K562 (cell line): ENCODE measurements around the gene HNRNPA3. TPM values are rescaled to one million over a fixed set of nuclear protein-coding genes. Genes with fewer than 3 reads are reported as not detected.
A peak's percentile ranks its signal among the peaks of the same experiment; 100 is the strongest.

Experiments used
- ATAC-seq: fragments of 200-7000 bp; cut with Tn5 transposase; 3 replicates; pipeline ENCODE4 v1.9.1; 2020; ENCODE audit warnings: moderate library complexity
- BruUV-seq: library from RNA; stranded (reverse); fragments of 400-500 nt; replicated peaks from 2 replicates; lab custom pipeline; 2021; lab: Mats Ljungman, UMichigan
- CTCF ChIA-PET: fragments of 300-600 bp; formaldehyde crosslinking; extraction: SDS; loops from one replicate; lab custom pipeline; 2021; ENCODE audit warnings: low intra/inter-chr PET ratio; lab: Yijun Ruan, JAX
- POLR2A ChIA-PET: fragments of 300-600, 350-650 bp; sonication (Branson Sonifier 250); formaldehyde crosslinking; extraction: SDS; loops from one replicate; lab custom pipeline; 2021; ENCODE audit warnings: antibody characterized with exemption, inconsistent platforms; lab: Yijun Ruan, JAX
- DNase-seq, 4 experiments: peaks; one replicate each; pipeline versions ENCODE4 v3.0.0 to v3.0.0-alpha.2; 2011 to 2018; ENCODE audit warnings: low spot score in 3 of 4, mixed read lengths in 3 of 4; ENCODE audit errors: extremely low read depth in 1 of 4
- FAIRE-seq: peaks from 2 replicates; lab custom pipeline; 2011; peaks lifted over from hg19 to GRCh38; lab: Jason Lieb, UNC
- H2AFZ ChIP-seq: 2 replicates; pipeline ENCODE4 v1.6.0; 2011; ENCODE audit warnings: low read depth, low read length, control low read depth, inconsistent platforms
- H3K27ac ChIP-seq: fragments of 200-600 bp; 3 replicates; pipeline ENCODE4 v1.8.0; 2011; ENCODE audit warnings: low read depth, mild to moderate bottlenecking, control low read depth, inconsistent platforms, low read length, moderate library complexity, mixed read lengths; ENCODE audit errors: extremely low read depth
- H3K27me3 ChIP-seq, 2 experiments: fragments of 300-600 bp in 1 of 2; 2 replicates in 1 of 2; 3 replicates in 1 of 2; pipeline versions ENCODE4 v1.6.0 to v1.8.0; 2011; ENCODE audit warnings: inconsistent platforms in 2 of 2, low read length in 2 of 2, mild to moderate bottlenecking in 1 of 2, mixed read lengths in 1 of 2, moderate library complexity in 1 of 2; ENCODE audit not compliant: control insufficient read depth in 2 of 2, insufficient read depth in 2 of 2
- H3K36me3 ChIP-seq: fragments of 300-600 bp; 3 replicates; pipeline ENCODE4 v1.8.0; 2011; ENCODE audit warnings: mild to moderate bottlenecking, low read length, inconsistent platforms; ENCODE audit not compliant: control insufficient read depth, insufficient read depth
- H3K4me1 ChIP-seq, 2 experiments: fragments of 200-600 bp in 1 of 2; replicated peaks in 1 of 2; 2 replicates in 1 of 2; 3 replicates in 1 of 2; pipeline versions ENCODE4 v1.5.1 to v1.8.0; 2011; ENCODE audit warnings: inconsistent platforms in 2 of 2, low read length in 2 of 2, mild to moderate bottlenecking in 1 of 2, mixed read lengths in 1 of 2, moderate library complexity in 1 of 2; ENCODE audit not compliant: control insufficient read depth in 2 of 2, insufficient read depth in 2 of 2
- H3K4me2 ChIP-seq: 2 replicates; pipeline ENCODE4 v1.6.1; 2011; ENCODE audit warnings: low read length, control low read depth, inconsistent platforms, mixed read lengths; ENCODE audit not compliant: insufficient read depth
- H3K4me3 ChIP-seq: fragments of 200-600 bp; sonication (generic), shearing (Covaris generic); 2 replicates; pipeline ENCODE4 v1.5.1; 2016; ENCODE audit warnings: control low read depth, inconsistent platforms
- H3K79me2 ChIP-seq: fragments of 200-600 bp; 3 replicates; pipeline ENCODE4 v1.8.0; 2011; ENCODE audit warnings: low read length, inconsistent platforms; ENCODE audit not compliant: control insufficient read depth, insufficient read depth
- H3K9ac ChIP-seq, 2 experiments: 2 replicates each; pipeline versions ENCODE4 v1.6.0 to v1.6.1; 2011; ENCODE audit warnings: low read depth in 2 of 2, low read length in 2 of 2, control low read depth in 1 of 2, inconsistent platforms in 1 of 2, mild to moderate bottlenecking in 1 of 2, mixed read lengths in 1 of 2; ENCODE audit not compliant: insufficient read depth in 1 of 2
- H3K9me1 ChIP-seq: one replicate; pipeline ENCODE4 v1.6.0; 2011; ENCODE audit warnings: inconsistent platforms, mild to moderate bottlenecking, low read length, moderate library complexity; ENCODE audit not compliant: control insufficient read depth, insufficient read depth
- H3K9me3 ChIP-seq: replicated peaks from 2 replicates; pipeline ENCODE4 v1.5.1; 2011; ENCODE audit warnings: low read depth, low read length, inconsistent platforms; ENCODE audit not compliant: control insufficient read depth, insufficient read depth
- H4K20me1 ChIP-seq: replicated peaks from 2 replicates; pipeline ENCODE4 v1.6.1; 2011; ENCODE audit warnings: low read length, inconsistent platforms, mixed read lengths; ENCODE audit not compliant: control insufficient read depth, insufficient read depth
- CEBPG ChIP-seq, 3 experiments: fragments of 200-800 bp in 1 of 3; sonication (Bioruptor generic) in 1 of 3; sonication (generic) in 1 of 3; formaldehyde crosslinking in 1 of 3; IDR thresholded peaks in 2 of 3; conservative IDR thresholded peaks in 1 of 3; 2 replicates each; pipeline versions ENCODE4 v1.6.1 to v1.8.0; 2016 to 2022; ENCODE audit warnings: missing compliant biosample characterization in 2 of 3, missing genetic modification characterization in 2 of 3, mild to moderate bottlenecking in 1 of 3, missing genetic modification reagents in 1 of 3
- GTF3C2 ChIP-seq: IDR thresholded peaks from 3 replicates; pipeline ENCODE4 v1.6.1; 2011; ENCODE audit warnings: borderline replicate concordance, mild to moderate bottlenecking, moderate library complexity; ENCODE audit not compliant: insufficient read length; ENCODE audit errors: extremely low read depth
- HNRNPLL ChIP-seq: fragments of 200-400 bp; formaldehyde crosslinking; IDR thresholded peaks from 2 replicates; pipeline ENCODE4 v1.6.1; 2017; ENCODE audit warnings: low read length, low read depth, mild to moderate bottlenecking; ENCODE audit not compliant: poor library complexity, severe bottlenecking
- HSF4 ChIP-seq: fragments of 250-450 bp; sonication (Bioruptor Pico); IDR thresholded peaks from 2 replicates; pipeline ENCODE4 v2.1.2; 2022; ENCODE audit warnings: mild to moderate bottlenecking, moderate library complexity, borderline replicate concordance
- LCOR ChIP-seq: sonication (generic); formaldehyde crosslinking; IDR thresholded peaks from 2 replicates; pipeline ENCODE4 v1.8.0; 2022; ENCODE audit warnings: mild to moderate bottlenecking, missing genetic modification reagents
- POLR2AphosphoS2 ChIP-seq: IDR thresholded peaks from 2 replicates; pipeline ENCODE4 v1.6.1; 2012; ENCODE audit warnings: low read length, improper control_type of control experiment
- PREB ChIP-seq: sonication (generic); formaldehyde crosslinking; IDR thresholded peaks from 2 replicates; pipeline ENCODE4 v1.8.1; 2023; ENCODE audit warnings: mild to moderate bottlenecking, missing genetic modification reagents
- ZKSCAN3 ChIP-seq: fragments of 250-450 bp; sonication (Bioruptor Pico); IDR thresholded peaks from 2 replicates; pipeline ENCODE4 v1.4.0; 2020
- WGBS: fragments of 100-300 bp; shearing (Covaris generic); methylation state at CpG from one replicate; pipeline ENCODE4 v1.1.6; 2016; ENCODE audit warnings: low coverage, mixed read lengths; ENCODE audit not compliant: insufficient coverage; ENCODE audit errors: missing lambda C conversion rate; 5-methylcytosine and 5-hydroxymethylcytosine counted together
- in situ Hi-C: fragments of 300-500 bp; cut with MboI; formaldehyde crosslinking; loops from 4 replicates; pipeline ENCODE4 v1.15.0; 2018; ENCODE audit warnings: inconsistent platforms, mixed read lengths
- intact Hi-C: fragments of 100-400 bp; cut with micrococcal nuclease; formaldehyde crosslinking; loops from 2 replicates; pipeline ENCODE4 v1.14.2; 2022
- polyA plus RNA-seq, 8 experiments: library from polyadenylated mRNA; depleted of rRNA in 4 of 8; stranded (reverse) in 5 of 8; unstranded in 3 of 8; fragments of >200 nt; fragmentation: Nextera tagmentation in 2 of 8; fragmentation: Illumina TruSeq in 1 of 8; extraction: Ambion mirVana in 2 of 8; extraction: Trizol in 1 of 8; gene quantifications; 2 replicates each; pipeline versions ENCODE4 v1.2.1 to v1.2.3, GENCODE V29; 2011 to 2014; ENCODE audit warnings: inconsistent platforms in 1 of 8, missing spikeins in 1 of 8
- total RNA-seq, 7 experiments: library from RNA; depleted of rRNA in 6 of 7; stranded (reverse); fragments of >200 nt in 6 of 7; fragmentation: Illumina TruSeq in 2 of 7; extraction: Trizol in 2 of 7; gene quantifications; 2 replicates each; pipeline versions ENCODE4 v1.2.1 to v1.2.3, GENCODE V29; 2011 to 2021; ENCODE audit warnings: low replicate concordance in 1 of 7

The HNRNPA3 gene
- total and polyA plus RNA-seq, 9 of the 15 experiments (the other 6 are each of a cell fraction or from before 2014, with no cell fraction given) = 72.8 to 428 (median 192) TPM

GRCh38 chr2:177246000-177246399, 33.4 kb downstream of the HNRNPA3 start:
- CTCF ChIA-PET = no interaction called here
- POLR2A ChIA-PET = interaction anchor here (0.7 to 3.0 kb wide), 13 partner anchors 8 to 80 kb away, joined by 3 to 23 read pairs (median 4); partner anchors contain the start of gene NFE2L2

More at GRCh38 chr2:177246000-177246399, 33.4 kb downstream of the HNRNPA3 start:
- no peak overlapping the region for H2AFZ ChIP-seq
- H3K36me3 ChIP-seq = peaks cover 39% of the 10 kb centered on the region; the same call in 2 of the 3 replicates
- H3K4me2 ChIP-seq = peak overlapping the region; percentile 27; the same call in 1 of the 2 replicates
- H3K27me3 ChIP-seq = no peaks in the 10 kb centered on the region
- H4K20me1 ChIP-seq = peaks cover 29% of the 10 kb centered on the region
- H3K79me2 ChIP-seq = peaks cover 98% of the 10 kb centered on the region
- ATAC-seq = peak; percentile 6
- H3K9ac ChIP-seq = peak overlapping the region in 1 of 2 experiments; percentile 2; a peak in 1 of 4 replicates
- peaks cover 8% of the 10 kb centered on the region for H3K9me1 ChIP-seq
- in situ Hi-C loops (no loop called here), intact Hi-C loops (no loop called here)
- no peak for DNase-seq
- WGBS = 11% methylated on average over 3 of the region's 3 CpGs
- no TSS peak for BruUV-seq
- H3K9me3 ChIP-seq = no peaks in the 10 kb centered on the region
- peak overlapping the region; percentile 61; the same call in 2 of the 3 replicates for H3K27ac ChIP-seq
- H3K4me1 ChIP-seq = peaks cover 20 to 64% of the 10 kb centered on the region in 2 experiments
- H3K4me3 ChIP-seq = no peak overlapping the region
- FAIRE-seq = no peak
- TF ChIP-seq ZKSCAN3 (CRISPR knock-in tag) (no peak), HSF4 (CRISPR knock-in tag) (no peak), PREB (0 out of 2 replicates have a peak, but pooled peaks have one; percentile 70), LCOR (CRISPR knock-in tag) (0 out of 2 replicates have a peak, but pooled peaks have one; percentile 14), CEBPG (CRISPR knock-in tag; IDR thresholded peaks at IDR 0.05) (0 out of 2 replicates have a peak, but pooled peaks have one; percentile 29), CEBPG (tag; conservative IDR thresholded peaks at IDR 0.05 in 1 of 2, IDR thresholded peaks at IDR 0.05 in 1 of 2) (no peak), GTF3C2 (no peak), HNRNPLL (peak; percentile 30), POLR2AphosphoS2 (0 out of 2 replicates have a peak, but pooled peaks have one; percentile 32)
